ENCODE results near the gene GRIN2D. TPM values are rescaled to one million over a fixed set of nuclear protein-coding genes. Genes with fewer than 3 reads are reported as not detected.

GRIN2D gene
- total and polyA plus RNA-seq, 2 of the 8 experiments (the other 6 are each of a cell fraction or from before 2014, with no cell fraction given) = 2.2 to 12.4 TPM

- H3K4ac ChIP-seq (replicated peaks; ENCODE audit: insufficient read length, low read depth, low read length) = peak overlapping the region; percentile 88
- WGBS, 2 experiments (ENCODE audit: extremely low coverage in 1 of 2, insufficient coverage in 1 of 2, insufficient read length in 1 of 2, insufficient replicate concordance in 2 of 2, low coverage in 1 of 2, low lambda C conversion rate in 2 of 2, missing lambda C conversion rate in 1 of 2) = 55% methylated on average over 22 of the region's 22 CpGs; no CpG with 5 or more reads in 1 of the 2 experiments
- peaks cover 8 to 53% (median 41%) of the 10 kb centered on the region in 4 experiments for H3K4me1 ChIP-seq (replicated peaks in 1 of 4; ENCODE audit: control insufficient read depth in 3 of 4, insufficient read depth in 4 of 4, low read length in 3 of 4)
- peak overlapping the region; percentile 97 for H4K91ac ChIP-seq (replicated peaks; ENCODE audit: insufficient read length, low read length)
- no peak overlapping the region for H3K23ac ChIP-seq (ENCODE audit: insufficient read length)
- peak overlapping the region; percentile 32 to 86 (median 61); a peak in 7 of 8 replicates for H3K4me3 ChIP-seq (ENCODE audit: extremely low read depth in 1 of 4, insufficient read depth in 2 of 4, low read depth in 3 of 4, low read length in 4 of 4)
- no peaks in the 10 kb centered on the region for H3K79me2 ChIP-seq (ENCODE audit: control insufficient read depth in 1 of 2, insufficient read depth in 2 of 2, low read length in 2 of 2)
- H3K56ac ChIP-seq (replicated peaks; ENCODE audit: insufficient read length, low read depth, low read length) = no peak overlapping the region
- H2BK15ac ChIP-seq (ENCODE audit: low read length) = peak overlapping the region; percentile 8; the same call in 1 of the 2 replicates
- H4K20me1 ChIP-seq (replicated peaks in 1 of 2; ENCODE audit: control insufficient read depth in 1 of 2, insufficient read depth in 2 of 2, low read length in 2 of 2) = no peaks in the 10 kb centered on the region
- H2AK5ac ChIP-seq (ENCODE audit: low read depth, low read length) = peak overlapping the region; percentile 99; the same call in 1 of the 2 replicates
- no peak for FAIRE-seq
- H3K27me3 ChIP-seq (replicated peaks in 1 of 4; ENCODE audit: control insufficient read depth in 3 of 4, extremely low read depth in 1 of 4, insufficient read depth in 3 of 4, low read length in 3 of 4) = peaks cover 6 to 50% (median 42%) of the 10 kb centered on the region in 4 experiments
- no peaks in the 10 kb centered on the region for H3K9me3 ChIP-seq (ENCODE audit: insufficient read depth in 2 of 2, low read depth in 1 of 2, low read length in 1 of 2)
- H2BK12ac ChIP-seq (ENCODE audit: low read depth, low read length) = peak overlapping the region; percentile 84
- peak overlapping the region in 2 of 4 experiments; percentile 61 to 80; a peak in 4 of 7 replicates for H3K9ac ChIP-seq (replicated peaks in 1 of 4; ENCODE audit: extremely low read depth in 1 of 4, low read depth in 3 of 4, low read length in 3 of 4)
- peak overlapping the region; percentile 96 to 100 for H3K4me2 ChIP-seq (ENCODE audit: insufficient read depth in 1 of 2, low read depth in 2 of 2, low read length in 2 of 2)
- H2BK20ac ChIP-seq (ENCODE audit: low read length) = no peak overlapping the region
- peak overlapping the region; percentile 98 for H3K14ac ChIP-seq (ENCODE audit: insufficient read length)
- CTCF ChIA-PET (ENCODE audit: partially characterized antibody) = no interaction called here
- DNase-seq (ENCODE audit: low read depth in 1 of 2, low spot score in 2 of 2) = no peak
- no peak overlapping the region for H3K27ac ChIP-seq (ENCODE audit: low read depth, low read length)
- peak overlapping the region; percentile 60; the same call in 1 of the 2 replicates for H3K18ac ChIP-seq (ENCODE audit: extremely low read depth, low read length)
- H2BK5ac ChIP-seq (ENCODE audit: low read depth, low read length) = no peak overlapping the region
- no peak overlapping the region for H4K5ac ChIP-seq (ENCODE audit: insufficient read length, low read depth, low read length)
- no peak overlapping the region for H4K8ac ChIP-seq (ENCODE audit: extremely low read depth, insufficient read depth, low read length)
- H3K23me2 ChIP-seq (ENCODE audit: low read depth, low read length) = peaks cover 27% of the 10 kb centered on the region
- H2AFZ ChIP-seq (ENCODE audit: low read length) = no peak overlapping the region
- no peak overlapping the region for H2BK120ac ChIP-seq (replicated peaks; ENCODE audit: low read depth, low read length)
- H3K36me3 ChIP-seq (ENCODE audit: control insufficient read depth in 2 of 4, insufficient read depth in 4 of 4, low read length in 3 of 4) = no peaks in the 10 kb centered on the region
- POLR2A ChIA-PET (ENCODE audit: partially characterized antibody) = no interaction called here
- H3K79me1 ChIP-seq (ENCODE audit: low read depth, low read length) = no peaks in the 10 kb centered on the region
- TF ChIP-seq MAFK (IDR thresholded peaks at IDR 0.05; ENCODE audit: low read depth, low read length) (no peak), JUN (IDR thresholded peaks at IDR 0.05; ENCODE audit: low read depth, low read length) (no peak), CTCF (IDR thresholded peaks at IDR 0.05; ENCODE audit: control extremely low read depth in 1 of 3, insufficient read depth in 1 of 3, low read depth in 1 of 3, low read length in 3 of 3) (no peak), CBX5 (IDR thresholded peaks at IDR 0.05; ENCODE audit: low read depth, low read length) (no peak), RBBP5 (IDR thresholded peaks at IDR 0.05; ENCODE audit: borderline replicate concordance, low read depth, low read length) (no peak), USF2 (IDR thresholded peaks at IDR 0.05; ENCODE audit: low read length) (no peak), NRF1 (IDR thresholded peaks at IDR 0.05; ENCODE audit: low read depth, low read length) (no peak), CHD1 (IDR thresholded peaks at IDR 0.05; ENCODE audit: low read depth, low read length) (no peak)
Measured at GRCh38 chr19:48397263-48398101, 4.0 kb downstream of the GRIN2D start.

Data from H1 (cell line).